ENCODE results near the gene PCBP3.

GRCh38 chr21:45920824-45921600 is 277.5 kb downstream of the PCBP3 start:
- TF ChIP-seq CTCF (IDR thresholded peaks at IDR 0.05; ENCODE audit: insufficient read depth, low read length, poor library complexity, severe bottlenecking), result no peak
- no peak for TF ChIP-seq EZH2phosphoT487 (conservative IDR thresholded peaks at IDR 0.05; ENCODE audit: low read length)

All from SU-DHL-6 (cell line).